Measurements from ENCODE around the gene HCRT.
"Not testable (repeated sequence)": the region's sequence is repeated elsewhere in the genome, so short reads cannot be mapped to it uniquely, and the experiment has no call there.

HCRT gene, protein sequence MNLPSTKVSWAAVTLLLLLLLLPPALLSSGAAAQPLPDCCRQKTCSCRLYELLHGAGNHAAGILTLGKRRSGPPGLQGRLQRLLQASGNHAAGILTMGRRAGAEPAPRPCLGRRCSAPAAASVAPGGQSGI

DNA sequence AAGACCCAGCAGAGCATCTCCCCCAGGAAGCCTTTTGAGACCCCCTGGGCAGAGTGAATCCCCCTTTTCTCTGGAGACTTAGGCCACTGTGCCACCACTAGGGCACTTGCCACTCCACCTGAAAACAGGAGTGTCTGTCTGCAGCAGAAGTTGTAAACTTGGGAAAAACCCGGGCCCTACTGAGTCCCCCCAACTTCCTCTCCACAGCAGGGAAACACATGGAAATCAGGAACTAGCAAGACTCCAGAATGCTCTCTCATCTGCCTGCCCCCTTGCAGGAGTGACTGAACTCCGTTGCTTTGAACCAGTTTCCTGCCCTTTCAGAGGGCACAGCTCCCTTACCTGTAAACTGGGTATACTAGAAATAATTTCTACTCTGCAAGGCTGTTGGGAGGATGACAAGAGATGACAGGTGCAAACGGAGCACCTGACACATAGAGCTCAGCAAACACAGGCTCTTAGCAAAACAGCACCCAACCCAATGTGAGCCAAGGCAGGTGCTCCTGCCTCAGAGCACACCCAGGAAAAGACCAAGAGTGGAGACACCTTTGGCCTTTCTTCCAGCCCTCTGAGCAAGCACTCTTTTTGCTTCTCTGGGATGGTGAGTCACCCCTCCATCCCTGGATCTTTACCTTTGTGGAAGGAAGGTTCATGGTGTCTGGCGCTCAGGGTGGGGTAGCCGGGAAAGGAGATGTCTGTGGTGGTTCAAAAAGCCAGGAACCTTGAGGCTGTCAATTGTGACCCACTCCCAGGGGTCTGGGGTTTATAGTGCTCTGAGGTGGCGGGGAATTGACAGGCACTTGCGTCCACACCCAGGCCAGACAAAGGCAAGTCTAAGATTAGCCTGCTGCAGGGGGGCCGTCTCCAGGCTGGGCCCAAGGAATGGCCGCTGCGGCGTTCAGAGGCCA lies at the start of gene HCRT:
HCRT (minus strand) TSS at position 740 of the 908 bp plus-strand sequence; CDS start at position 653, 87 bp downstream.
- DNase-seq: peak; percentile 11

DNA sequence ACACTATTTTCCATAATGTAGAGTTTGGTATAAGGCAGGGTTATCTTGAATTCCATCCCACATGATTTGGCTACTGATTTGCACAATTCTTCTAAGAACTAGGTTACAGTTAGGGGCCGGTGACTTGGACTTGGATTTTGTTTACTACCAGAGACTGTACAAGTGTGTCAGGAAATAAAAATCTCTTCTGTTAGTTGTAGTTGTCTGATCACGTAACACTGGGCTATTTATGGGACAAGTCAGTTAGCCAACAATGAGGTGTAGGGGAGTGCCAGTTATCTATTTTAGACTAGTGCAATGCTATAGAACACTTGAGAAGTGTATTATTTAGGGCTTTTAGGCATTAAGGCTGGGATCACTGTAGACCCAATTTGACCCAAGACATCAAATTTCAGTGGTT lies 48.7 kb upstream of the HCRT start:
- DNase-seq: no peak

DNA sequence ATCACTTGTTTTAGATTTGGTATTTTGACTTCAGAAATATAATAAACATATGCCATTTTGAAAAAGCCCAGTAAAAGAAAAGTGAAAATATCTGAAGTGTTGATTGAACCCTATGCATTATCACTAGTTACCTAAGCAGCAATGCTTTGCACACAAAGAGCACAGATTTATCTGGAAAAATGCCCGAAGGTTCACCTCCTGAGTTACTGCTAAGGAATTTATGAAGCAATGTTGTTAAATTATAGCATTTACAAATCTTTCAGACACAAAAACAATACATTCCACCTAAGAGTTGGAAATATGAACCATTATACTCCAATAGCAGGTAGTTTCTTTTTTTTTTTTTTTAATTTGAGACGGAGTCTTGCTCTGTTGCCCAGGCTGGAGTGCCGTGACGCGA lies 47.9 kb upstream of the HCRT start:
- DNase-seq: no peak

DNA sequence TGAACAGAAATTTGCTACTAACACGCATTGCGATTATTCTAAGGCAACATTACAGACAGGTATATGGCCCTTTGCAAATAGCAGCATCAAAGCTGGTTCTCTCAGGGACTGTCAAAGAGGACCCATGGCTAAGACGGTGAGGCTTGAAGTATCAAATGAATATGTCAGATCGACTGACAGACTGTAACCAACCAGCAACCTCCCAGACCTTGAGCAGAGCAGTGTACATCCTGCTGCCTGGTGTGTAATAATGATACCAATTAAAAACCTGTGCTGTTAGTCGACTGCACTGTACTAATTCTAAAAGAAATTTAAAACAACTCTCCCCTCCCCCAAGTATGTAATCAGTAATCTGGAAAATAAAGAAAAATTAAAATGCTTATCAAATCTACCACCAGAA lies 45.0 kb upstream of the HCRT start:
- no peak for DNase-seq

DNA sequence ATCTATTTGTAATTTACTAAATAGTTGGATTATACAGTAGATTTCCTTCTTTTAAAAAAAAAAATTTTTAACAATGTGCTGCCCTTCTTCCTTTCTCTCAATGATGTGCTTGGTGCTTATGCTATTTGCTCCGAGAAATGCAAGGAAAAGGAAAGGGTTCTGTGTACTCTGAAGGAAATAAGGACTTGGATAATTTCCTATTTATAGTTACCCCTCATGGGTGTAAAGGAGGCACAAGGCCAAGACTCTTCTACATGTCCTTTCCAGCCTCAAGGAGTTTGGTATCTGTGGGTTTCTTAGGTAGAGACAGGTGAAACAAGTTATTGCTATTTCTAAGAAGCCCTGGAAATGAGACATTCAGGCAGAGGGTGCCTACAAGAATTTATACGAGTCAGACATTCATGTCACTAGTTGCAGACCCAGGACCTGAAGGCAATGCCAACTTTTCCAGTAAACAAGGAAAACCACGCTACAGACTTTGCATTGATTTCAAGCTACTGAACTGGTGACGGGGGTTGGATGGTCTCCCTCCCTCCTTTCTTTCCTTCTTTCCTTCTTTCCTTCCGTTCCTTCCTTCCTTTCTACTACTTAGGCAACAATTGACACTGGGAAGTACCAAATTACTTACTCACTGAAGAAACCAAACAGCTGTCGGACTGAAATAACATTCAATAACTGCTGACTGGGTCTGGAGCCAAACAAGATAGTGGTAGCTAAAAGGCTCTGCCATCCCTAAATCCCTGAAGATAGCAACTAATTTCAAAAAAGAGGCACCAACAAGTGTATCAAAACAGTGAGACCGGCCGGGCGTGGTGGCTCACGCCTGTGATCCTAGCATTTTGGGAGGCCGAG lies 42.8 kb upstream of the HCRT start:
- DNase-seq: no peak

DNA sequence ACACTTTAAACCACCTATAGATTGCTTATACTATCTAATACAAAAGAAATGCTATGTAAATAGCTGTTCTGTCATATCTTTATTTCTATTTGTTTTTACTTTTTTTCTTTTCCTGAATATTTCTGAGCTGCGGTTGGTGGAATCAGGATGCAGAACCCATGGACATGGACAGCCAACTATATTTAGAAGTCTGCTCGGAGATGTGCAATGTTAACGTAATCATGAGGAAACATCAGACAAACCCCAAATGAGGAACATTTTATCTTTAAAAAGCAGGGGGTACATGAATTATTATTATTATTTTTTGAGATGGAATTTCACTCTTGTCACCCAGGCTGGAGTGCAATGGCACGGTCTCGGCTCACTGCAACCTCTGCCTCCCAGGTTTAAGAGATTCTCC lies 40.4 kb upstream of the HCRT start:
- DNase-seq: no peak

DNA sequence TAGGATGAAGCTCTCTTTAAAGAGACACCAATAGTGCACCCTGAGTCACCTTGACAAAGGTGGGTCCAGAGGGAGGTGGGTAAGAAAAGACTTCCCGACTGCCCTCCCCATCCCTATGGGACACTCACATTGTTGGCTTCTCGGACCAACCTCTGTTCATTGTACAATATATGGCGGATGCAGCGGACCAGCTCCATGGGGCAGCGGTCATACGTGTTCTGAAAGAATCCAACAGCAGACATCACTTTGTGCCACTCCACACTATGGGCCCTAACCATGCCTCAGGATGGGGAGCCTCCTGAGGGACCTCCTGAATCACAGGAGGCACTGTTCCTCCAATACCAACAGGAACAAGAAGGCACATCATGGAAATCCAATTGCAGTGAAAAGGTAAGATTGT lies 39.4 kb upstream of the HCRT start:
- no peak for DNase-seq

DNA sequence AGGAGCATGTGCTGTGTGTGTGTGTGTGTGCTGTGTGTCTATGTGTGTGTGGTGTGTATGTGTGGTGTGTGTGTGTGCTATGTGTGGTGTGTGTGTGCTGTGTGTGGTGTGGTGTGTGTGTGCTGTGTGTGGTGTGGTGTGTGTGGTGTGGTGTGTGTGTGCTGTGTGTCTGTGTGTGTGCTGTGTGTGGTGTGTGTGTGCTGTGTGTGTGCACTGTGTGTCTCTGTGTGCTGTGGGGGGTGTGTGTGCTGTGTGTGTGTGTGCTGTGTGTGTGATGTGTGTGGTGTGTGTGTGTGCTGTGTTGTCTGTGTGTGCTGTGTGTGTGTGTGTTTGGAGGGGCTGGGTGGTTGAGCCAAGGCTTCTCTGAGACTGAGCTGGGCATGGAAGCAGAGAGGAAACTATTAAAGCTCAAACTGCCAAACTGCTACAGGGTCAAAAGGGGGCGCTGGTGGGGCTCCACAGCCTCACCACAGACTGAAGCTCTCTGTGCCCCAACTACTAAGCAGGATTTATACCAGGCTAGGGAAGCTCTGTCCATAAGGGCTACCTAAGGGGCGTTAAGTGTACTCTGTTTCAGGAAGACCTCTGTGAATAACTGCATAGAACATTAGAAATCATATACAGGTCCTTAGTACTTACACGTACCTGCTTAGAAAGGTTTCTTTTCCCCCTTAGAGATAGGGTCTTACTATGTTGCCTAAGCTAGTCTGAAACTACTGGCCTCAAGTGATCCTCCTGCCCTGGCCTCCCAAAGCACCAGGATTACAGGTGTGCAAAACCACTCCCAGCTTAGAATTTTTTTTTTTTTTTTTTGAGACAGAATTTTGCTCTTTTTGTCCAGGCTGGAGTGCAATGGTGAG lies 36.9 kb upstream of the HCRT start:
- peak; percentile 70 for DNase-seq

DNA sequence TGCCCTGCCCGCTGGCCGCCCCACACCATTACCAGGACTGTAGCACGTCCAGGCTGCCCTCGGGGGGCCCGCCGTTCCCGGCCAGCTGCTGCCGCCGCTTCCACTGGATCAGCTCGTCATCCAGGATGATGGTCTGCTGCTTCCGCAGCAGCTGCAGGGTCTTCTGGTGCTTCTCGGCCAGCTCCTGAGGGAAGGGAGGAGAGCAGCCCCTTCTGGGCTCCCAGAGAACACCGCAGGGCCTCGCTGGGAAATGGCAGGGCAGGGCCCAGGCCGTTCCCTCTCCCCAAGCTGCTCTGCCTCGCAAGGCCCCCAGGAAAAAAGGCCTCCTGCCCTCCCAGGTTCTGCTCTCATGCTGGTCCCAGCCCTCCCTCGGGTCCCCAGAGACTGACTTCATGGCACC lies 34.0 kb upstream of the HCRT start:
- not testable (repeated sequence) for DNase-seq

DNA sequence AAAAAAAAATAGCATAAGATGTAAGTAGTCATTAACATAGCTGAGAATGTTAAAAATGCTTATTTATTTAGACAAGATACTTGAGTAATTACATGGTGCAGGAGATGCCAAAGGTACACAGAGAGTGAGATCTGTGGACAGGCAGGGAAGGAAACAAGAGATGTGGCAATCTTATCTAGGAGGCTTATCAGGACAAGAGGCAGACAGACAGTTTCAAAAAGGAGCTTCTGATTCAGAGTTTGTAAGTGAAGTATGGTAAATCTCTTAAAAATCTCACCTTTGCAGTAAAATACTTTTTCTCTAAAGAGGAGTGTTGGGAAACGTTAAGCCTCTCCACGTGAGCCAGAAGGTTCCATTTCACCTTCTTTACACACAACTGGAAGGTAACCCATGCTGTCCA lies 28.9 kb upstream of the HCRT start:
- DNase-seq: no peak

DNA sequence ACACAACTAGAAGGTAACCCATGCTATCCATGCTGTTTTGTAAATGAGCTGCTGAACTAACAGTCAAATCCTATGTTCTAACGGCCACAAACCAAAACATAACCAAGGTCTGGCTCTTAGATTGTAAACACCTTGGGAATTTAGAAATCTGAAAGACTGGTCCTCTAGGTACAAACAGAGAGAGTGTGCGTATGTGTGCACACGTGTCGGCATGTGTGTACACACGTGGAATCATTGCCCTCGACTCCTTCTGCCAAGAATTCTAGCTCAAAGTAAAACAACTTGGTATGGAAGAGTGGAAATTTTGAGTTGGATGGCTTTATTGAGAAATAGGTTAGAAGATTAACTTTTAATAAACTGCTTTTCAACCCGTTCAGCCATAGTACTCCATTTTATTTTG lies 27.1 kb upstream of the HCRT start:
- DNase-seq: no peak

DNA sequence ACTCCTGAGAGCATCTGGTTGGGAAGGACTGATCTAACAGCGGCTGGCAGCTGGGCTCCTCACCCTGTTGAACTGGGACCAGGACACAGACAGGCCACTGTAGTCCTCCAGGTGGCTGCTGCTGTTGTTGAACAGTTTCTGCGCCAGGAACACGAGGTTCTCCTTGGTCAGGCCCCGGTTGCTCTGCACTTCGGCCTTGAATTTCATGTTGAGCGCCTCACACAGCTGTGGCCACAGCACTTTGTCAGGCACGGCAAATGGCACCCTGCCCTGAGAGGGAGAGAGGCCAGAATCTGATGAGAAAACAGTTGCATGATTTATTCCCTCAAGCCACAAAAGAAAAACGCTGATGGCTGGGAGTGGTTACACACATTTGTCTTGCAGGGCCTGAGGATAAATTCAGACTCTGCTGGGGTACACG lies 26.7 kb upstream of the HCRT start:
- not testable (repeated sequence) for DNase-seq

DNA sequence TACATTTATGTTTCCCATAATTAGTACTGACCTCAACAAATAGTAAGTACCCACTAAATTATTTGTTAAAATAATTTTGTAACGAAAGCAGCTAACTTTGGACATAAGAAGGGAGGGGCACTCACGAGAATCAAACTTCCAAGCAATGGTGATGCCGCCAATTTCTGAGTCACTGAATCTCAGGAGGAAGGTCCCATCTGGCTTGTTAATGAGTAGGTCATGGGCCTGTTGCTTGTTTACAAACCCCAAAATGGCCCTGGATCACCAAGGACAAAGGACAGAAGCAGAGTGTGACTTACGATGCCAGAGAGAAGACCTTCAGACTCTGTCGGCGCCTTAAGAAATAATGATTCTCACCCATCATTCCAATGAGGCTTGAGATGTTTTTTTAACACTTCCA lies 24.8 kb upstream of the HCRT start:
- DNase-seq: no peak

DNA sequence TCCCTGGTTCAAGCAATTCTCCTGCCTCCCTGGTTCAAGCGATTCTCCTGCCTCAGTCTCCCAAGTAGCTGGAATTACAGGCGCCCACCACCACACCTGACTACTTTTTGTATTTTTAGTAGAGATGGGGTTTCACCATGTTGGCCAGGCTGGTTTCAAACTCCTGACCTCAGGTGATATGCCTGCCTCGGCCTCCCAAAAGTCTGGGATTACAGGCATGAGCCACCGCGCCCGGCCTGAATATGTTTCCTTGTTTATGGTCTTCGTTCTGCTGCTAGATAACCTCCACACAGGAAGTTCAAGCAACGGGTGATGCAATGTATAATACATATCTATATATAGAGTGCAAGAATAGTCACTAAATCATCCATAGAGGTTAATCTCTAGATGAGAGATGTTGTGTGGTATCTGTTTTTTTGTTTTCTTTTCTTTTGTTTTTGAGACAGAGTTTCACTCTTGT lies 20.9 kb upstream of the HCRT start:
- DNase-seq: not testable (repeated sequence)

DNA sequence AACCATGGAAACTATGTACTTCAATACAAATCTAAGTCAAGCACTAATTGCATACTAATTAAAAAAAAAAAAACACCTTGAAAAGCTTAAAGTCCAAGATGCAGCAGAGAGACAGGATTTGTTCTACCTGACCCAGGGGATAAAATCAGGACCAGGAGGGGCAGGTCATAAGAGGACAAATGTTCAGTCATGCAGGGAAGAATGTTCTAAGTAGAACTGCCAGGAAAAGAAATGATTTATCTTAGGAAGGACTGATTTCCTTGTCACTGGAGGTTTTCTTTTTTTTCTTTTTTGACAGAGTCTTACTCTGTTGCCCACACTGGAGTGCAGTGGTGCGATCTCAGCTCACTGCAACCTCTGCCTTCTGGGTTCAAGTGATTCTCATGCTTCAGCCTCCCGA lies 18.1 kb upstream of the HCRT start:
- DNase-seq: no peak

DNA sequence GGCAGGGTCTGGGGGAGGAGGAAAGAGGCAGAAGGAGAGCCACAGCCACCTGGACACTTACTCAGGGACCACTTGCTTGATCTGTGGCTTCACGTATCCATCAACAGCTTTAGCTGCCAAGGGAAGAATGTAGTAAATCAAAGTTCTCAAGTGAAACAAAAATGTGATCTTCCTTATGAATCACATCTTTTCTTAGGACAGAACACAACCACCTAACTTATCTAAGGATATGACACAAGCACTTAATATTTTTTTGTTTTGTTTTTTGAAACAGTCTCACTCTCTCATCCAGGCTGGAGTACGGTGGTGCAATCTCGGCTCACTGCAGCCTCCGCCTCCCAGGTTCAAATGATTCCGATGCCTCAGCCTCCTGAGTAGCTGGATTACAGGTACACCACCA lies 17.4 kb upstream of the HCRT start:
- DNase-seq: no peak

DNA sequence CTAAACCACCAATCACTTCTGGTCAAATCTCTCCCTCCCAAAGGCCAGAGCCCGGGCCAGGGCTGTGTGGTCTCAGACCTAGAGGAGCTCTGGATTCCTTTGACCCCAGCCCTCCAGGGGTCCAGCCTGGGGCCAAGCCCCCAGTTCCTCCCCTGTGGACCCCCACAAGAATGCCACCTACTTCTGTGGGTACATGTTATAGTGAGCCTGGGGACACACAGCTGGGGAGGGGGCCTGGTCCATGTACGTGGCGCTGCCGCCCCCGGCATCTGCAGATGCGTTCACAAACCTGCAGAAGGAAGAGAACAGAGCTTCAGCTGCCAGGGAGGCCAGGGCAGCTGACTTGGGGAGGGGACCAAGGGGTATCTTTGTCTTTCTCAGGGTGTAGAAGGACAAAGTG lies 16.9 kb upstream of the HCRT start:
- DNase-seq: no peak

DNA sequence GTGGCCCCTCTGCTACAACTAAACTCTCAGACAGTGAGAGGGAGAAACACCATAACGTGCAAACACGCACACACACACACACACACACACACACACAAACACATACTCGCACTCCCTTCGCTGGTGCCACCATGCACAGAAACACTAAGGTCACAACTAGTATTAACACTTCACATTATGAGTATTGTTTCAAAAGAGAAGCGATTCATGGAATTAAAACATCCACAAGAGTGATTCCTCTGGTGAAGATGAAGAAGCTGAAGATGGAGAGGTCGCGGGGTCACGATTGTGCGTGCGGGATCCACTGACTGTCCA lies 16.2 kb upstream of the HCRT start:
- no peak for DNase-seq

DNA sequence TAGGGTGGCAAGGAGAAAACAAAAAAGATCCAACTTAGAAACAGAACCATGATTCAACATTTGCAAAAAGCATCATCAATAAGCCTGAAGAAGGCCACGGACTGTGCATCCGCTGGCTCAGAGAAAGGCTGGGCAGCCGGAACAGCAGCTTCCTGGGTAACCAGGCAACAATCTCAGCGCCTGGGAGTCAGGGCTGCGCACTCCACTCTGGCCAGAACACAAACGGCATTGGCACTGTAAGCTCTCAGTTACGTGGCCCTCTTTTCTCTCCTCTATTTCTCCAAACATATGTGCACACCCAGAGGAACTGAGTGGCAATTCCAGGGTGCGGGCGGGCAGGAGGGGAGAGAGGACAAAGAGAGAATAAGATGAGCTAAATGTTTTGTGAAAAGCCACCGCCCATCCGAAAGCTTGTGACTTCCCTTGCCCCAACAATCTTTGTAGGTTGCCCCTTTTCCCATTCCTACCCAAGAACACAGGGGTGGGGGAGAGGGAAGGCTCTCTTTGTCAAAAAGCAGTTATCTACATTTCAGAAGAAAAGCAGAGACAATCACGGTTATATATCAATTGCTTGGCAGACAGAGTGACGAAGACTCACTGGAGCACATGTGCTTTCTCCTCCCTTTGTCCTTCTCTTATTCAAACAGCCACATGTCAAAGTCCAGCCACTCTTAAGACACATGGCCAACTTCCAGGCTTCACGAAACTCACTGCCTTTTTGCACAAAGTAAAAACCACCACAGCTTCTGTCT lies 15.6 kb upstream of the HCRT start:
- DNase-seq: no peak

DNA sequence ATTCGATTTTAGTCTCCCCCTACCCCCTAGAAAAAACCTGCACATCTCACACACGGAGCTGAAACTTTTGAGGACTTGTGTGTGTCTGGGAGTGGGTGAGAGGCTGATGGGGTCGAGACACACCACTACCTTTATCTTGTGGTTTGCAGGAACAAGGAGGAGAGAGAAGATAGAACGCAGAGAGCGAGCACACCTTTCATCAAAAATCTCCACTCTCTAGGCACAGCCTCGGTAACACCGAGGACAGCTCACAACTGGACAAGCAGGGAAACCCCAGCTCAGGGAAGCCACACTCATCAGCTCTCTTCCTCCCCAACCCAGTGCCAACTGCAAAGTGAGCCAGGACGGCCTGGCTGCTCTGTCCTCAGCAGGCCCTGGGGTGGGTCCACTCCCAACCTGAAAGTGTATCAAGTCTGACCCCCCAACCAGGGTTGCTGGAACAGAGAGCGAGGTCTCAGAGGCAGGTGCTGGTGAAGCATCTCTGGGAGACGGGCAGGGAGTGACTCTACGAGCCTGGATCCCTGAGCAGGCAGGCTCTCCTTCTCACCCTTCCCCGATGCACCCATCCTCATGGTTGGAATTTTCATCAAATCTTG lies 14.3 kb upstream of the HCRT start:
- no peak for DNase-seq

DNA sequence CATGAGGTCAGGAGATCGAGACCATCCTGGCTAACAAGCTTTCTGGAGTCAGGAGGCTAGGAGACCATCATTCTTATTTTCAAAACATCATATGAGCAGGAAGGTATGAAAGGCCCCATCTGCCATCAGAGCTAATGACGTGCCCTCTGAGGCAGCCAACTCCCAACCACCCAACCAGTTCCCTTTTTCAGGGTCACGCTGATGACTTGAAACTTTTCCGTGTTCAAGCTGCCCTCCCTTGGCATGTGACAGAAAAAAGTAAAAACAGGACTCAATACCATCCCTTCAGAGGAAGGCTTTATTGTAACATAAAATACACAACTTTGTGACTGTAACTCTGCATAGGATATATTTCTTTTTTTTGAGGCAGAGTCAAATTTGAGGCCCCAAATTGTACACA lies 13.6 kb upstream of the HCRT start:
- DNase-seq: no peak

Data from CD4-positive, alpha-beta T cell treated with Interleukin-17A for 1 hour (primary cell).